MG63 (cell line): ENCODE data around the gene PERM1. TPM values are rescaled to one million over a fixed set of nuclear protein-coding genes. Genes with fewer than 3 reads are reported as not detected.
A peak's percentile ranks its signal among the peaks of the same experiment; 100 is the strongest.

Experiments used
- DNase-seq: peaks from one replicate; pipeline ENCODE4 v3.0.0-alpha.2; 2020
- H3K27me3 ChIP-seq: fragments of 250-450 bp; sonication (Bioruptor Pico); 2 replicates; pipeline ENCODE4 v1.5.1; 2020; ENCODE audit warnings: mild to moderate bottlenecking, moderate library complexity
- H3K36me3 ChIP-seq: fragments of 250-450 bp; sonication (Bioruptor Pico); 2 replicates; pipeline ENCODE4 v1.5.1; 2020; ENCODE audit warnings: mild to moderate bottlenecking, moderate library complexity
- H3K4me3 ChIP-seq: fragments of 250-450 bp; sonication (Bioruptor Pico); 2 replicates; pipeline ENCODE4 v1.5.1; 2020; ENCODE audit warnings: mild to moderate bottlenecking, moderate library complexity
- H3K9me3 ChIP-seq: fragments of 250-450 bp; sonication (Bioruptor Pico); 2 replicates; pipeline ENCODE4 v1.5.1; 2020; ENCODE audit warnings: mild to moderate bottlenecking, moderate library complexity
- total RNA-seq: library from RNA; depleted of rRNA; stranded (reverse); fragments of >200 nt; shearing (Covaris generic); gene quantifications from 2 replicates; pipeline ENCODE4 v1.2.3, GENCODE V29; 2014; ENCODE audit warnings: low replicate concordance

PERM1 gene
- total RNA-seq, 1 experiment from 2014 or later, result 0.13 TPM

- H3K4me3 ChIP-seq, result no peak overlapping the region
- DNase-seq, result no peak
- peaks cover 3% of the 10 kb centered on the region for H3K36me3 ChIP-seq
- H3K27me3 ChIP-seq, result no peaks in the 10 kb centered on the region
- H3K9me3 ChIP-seq, result no peaks in the 10 kb centered on the region
These were observed 17.0 kb downstream of the PERM1 start for GRCh38 chr1:964691-965525.

DNA sequence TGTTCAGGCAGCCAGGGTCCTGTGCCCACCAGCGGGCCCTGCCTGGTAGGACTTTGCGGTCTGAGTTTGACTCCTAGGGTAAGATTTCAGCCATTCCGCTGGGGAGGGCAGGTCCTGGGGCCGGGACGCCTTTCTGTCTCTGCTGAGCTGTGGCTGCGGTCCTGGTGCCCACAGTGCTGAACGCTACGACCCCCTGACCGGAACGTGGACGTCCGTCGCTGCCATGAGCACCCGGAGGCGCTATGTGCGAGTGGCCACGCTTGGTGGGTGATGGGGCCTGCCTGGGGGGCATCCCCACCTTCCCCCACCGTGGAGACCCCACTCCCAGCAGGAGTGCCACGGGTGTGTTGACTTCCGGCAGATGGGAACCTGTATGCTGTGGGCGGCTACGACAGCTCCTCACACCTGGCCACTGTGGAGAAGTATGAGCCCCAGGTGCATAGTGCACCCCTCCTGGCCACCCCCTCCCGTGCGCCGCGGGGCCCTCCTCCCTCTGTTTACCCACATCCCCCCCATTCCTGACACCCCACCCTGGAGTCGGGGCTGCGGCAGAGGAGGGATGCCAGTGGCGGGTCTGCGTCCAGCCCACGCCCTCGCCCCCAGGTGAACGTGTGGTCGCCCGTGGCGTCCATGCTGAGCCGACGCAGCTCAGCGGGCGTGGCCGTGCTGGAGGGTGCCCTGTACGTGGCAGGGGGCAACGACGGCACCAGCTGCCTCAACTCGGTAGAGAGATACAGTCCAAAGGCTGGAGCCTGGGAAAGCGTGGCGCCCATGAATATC, 18.0 kb downstream of the PERM1 start:
- H3K36me3 ChIP-seq, result peaks cover 4% of the 10 kb centered on the region
- no peak for DNase-seq
- no peaks in the 10 kb centered on the region for H3K27me3 ChIP-seq
- H3K4me3 ChIP-seq, result no peak overlapping the region
- no peaks in the 10 kb centered on the region for H3K9me3 ChIP-seq

DNA sequence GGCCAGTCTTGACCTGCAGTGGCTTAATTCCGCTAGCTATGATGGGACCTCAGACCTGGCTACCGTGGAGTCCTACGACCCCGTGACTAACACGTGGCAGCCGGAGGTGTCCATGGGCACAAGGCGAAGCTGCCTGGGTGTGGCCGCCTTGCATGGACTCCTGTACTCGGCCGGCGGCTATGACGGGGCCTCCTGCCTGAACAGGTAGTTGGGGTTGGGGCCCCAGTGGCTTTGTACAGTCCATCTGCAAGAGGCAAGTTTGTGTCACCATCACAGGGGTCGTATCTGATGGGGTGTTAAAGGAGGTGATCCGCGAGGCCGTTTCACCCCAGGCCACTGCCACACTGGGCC, 18.6 kb downstream of the PERM1 start:
- H3K27me3 ChIP-seq, result no peaks in the 10 kb centered on the region
- H3K9me3 ChIP-seq, result no peaks in the 10 kb centered on the region
- peaks cover 10% of the 10 kb centered on the region for H3K36me3 ChIP-seq
- no peak for DNase-seq
- no peak overlapping the region for H3K4me3 ChIP-seq

DNA sequence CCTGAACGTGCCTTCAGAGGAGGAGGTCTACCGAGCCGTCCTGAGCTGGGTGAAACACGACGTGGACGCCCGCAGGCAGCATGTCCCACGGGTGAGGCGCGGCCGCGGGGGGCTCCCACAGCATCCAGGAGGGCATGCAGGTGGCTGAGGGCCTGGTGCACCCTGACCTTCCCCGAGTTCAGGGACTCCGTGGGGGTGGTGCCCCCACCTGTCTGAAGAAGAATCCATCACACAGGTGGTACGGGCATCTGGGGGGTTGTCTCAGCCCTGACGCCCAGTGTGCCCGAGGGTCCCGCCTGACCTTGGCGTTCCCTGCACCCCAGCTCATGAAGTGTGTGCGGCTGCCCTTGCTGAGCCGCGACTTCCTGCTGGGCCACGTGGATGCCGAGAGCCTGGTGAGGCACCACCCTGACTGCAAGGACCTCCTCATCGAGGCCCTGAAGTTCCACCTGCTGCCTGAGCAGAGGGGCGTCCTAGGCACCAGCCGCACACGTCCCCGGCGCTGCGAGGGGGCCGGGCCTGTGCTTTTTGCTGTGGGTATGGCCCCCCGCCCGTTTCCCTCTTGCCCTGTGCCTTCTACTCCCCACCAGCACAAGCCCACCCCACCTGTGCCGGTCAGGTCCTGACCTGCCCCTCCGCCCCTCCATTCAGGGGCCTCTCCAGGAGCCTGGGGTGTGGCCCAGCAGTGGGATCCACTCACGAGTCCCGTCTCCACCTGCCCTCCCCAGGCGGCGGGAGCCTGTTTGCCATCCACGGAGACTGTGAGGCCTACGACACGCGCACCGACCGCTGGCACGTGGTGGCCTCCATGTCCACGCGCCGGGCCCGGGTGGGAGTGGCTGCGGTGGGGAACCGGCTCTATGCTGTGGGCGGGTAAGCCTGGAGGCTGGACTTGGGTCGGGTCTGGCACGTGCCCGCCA, 19.3 kb downstream of the PERM1 start:
- Histone ChIP-seq H3K4me3 (no peak overlapping the region), H3K9me3 (no peaks in the 10 kb centered on the region), H3K36me3 (peaks cover 10% of the 10 kb centered on the region), H3K27me3 (no peaks in the 10 kb centered on the region)
- DNase-seq, result no peak

DNA sequence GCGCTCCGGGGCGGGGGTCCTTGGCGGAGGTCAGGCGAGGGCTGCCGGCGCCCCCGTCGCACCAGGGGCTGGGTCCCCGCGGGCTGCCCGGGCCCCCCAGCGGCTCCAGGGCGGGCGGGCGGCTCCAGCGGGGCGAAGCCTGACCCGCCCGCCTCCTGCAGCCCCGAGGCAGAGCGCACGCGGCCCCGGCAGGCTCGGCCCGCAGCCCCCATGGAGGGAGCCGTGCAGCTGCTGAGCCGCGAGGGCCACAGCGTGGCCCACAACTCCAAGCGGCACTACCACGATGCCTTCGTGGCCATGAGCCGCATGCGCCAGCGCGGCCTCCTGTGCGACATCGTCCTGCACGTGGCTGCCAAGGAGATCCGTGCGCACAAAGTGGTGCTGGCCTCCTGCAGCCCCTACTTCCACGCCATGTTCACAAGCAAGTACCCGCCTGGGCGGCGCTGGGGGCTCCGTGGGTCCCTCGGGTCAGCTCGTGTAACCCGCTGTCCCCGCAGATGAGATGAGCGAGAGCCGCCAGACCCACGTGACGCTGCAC, 20.7 kb downstream of the PERM1 start:
- H3K27me3 ChIP-seq, result no peaks in the 10 kb centered on the region
- DNase-seq, result no peak
- peak overlapping the region; percentile 88 for H3K4me3 ChIP-seq
- H3K9me3 ChIP-seq, result no peaks in the 10 kb centered on the region
- H3K36me3 ChIP-seq, result peaks cover 16% of the 10 kb centered on the region

DNA sequence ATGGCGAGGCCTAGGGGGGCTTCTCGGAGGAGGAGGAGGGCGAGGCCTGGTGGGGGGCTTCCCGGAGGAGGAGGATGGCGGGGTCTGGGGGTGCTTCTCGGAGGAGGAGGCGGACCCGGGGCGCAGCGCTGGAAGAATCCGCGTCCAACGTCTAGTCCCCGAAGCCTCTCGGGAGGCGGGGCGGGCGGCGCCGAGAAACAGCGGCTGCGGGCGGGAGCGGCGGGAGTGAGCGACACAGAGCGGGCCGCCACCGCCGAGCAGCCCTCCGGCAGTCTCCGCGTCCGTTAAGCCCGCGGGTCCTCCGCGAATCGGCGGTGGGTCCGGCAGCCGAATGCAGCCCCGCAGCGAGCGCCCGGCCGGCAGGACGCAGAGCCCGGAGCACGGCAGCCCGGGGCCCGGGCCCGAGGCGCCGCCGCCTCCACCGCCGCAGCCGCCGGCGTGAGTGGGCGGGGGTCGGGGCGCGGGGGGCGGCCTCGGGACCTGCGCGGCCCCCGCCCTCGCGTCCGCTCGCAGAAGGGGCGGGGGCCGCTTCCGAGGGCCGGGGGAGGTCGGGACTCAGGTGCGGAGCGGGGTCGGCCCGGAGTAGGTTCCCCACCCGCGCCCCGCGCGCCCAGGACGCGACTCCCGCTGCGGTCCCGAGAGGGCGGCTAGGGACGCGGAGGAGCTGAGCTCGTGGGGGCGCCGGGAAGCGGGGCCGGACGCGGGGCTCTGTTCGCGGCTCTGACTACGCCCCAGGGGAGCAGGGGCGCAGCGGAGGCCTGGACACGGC, 21.3 kb downstream of the PERM1 start, which contains the start of gene KLHL17:
Gene KLHL17 (plus strand): TSS at position 222 of the 769 bp plus-strand sequence. CDS start 110 bp downstream, at position 332.
- peak; percentile 90 for DNase-seq
- Histone ChIP-seq H3K36me3 (peaks cover 23% of the 10 kb centered on the region), H3K9me3 (no peaks in the 10 kb centered on the region), H3K27me3 (no peaks in the 10 kb centered on the region), H3K4me3 (peak within 1 kb of the TSS; percentile 88)

- H3K4me3 ChIP-seq, result peak overlapping the region; percentile 88
These were observed 22.0 kb downstream of the PERM1 start for GRCh38 chr1:959731-960362.

GRCh38 chr1:958823-959730, 22.8 kb downstream of the PERM1 start, which contains the start of gene NOC2L:
TSS of gene NOC2L (minus strand) at chr1:959256. CDS start at chr1:959240, 16 bp downstream.
- Histone ChIP-seq H3K36me3 (peaks cover 32% of the 10 kb centered on the region), H3K27me3 (no peaks in the 10 kb centered on the region), H3K4me3 (peak within 1 kb of the TSS; percentile 88), H3K9me3 (no peaks in the 10 kb centered on the region)
- peak; percentile 90 for DNase-seq

More at GRCh38 chr1:959731-960362, 22.0 kb downstream of the PERM1 start:
- no peak for DNase-seq
- Histone ChIP-seq H3K9me3 (no peaks in the 10 kb centered on the region), H3K36me3 (peaks cover 29% of the 10 kb centered on the region), H3K27me3 (no peaks in the 10 kb centered on the region)

DNA sequence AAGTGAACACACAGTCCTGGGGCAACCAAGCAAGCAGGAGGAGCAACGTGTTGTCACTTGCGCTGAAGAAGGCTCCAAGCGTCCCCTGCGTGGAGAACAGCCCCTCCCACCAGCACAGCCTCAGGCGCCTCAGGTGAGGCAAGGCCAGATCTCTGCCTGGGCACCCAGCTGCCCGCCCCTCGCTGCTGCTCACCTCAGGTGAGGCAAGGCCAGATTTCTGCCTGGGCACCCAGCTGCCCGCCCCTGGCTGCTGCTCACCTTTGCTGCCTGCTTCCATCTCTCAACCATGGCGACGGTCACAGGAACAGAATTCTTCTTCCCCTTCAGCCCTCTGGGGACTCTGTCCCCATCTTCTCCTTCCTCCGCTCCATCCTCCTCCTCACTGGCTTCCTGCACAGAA, 25.3 kb downstream of the PERM1 start:
- H3K36me3 ChIP-seq, result peaks cover 43% of the 10 kb centered on the region

GRCh38 chr1:955474-955873, 26.4 kb downstream of the PERM1 start:
- H3K36me3 ChIP-seq, result peaks cover 51% of the 10 kb centered on the region
- no peak for DNase-seq

More for the DNA sequence above, 25.3 kb downstream of the PERM1 start:
- Histone ChIP-seq H3K27me3 (no peaks in the 10 kb centered on the region), H3K4me3 (no peak overlapping the region), H3K9me3 (no peaks in the 10 kb centered on the region)
- no peak for DNase-seq

GRCh38 chr1:954927-955326, 27.0 kb downstream of the PERM1 start:
- Histone ChIP-seq H3K9me3 (no peaks in the 10 kb centered on the region), H3K36me3 (peaks cover 57% of the 10 kb centered on the region), H3K27me3 (no peaks in the 10 kb centered on the region), H3K4me3 (no peak overlapping the region)
- no peak for DNase-seq

More at GRCh38 chr1:955474-955873, 26.4 kb downstream of the PERM1 start:
- Histone ChIP-seq H3K4me3 (no peak overlapping the region), H3K27me3 (no peaks in the 10 kb centered on the region), H3K9me3 (no peaks in the 10 kb centered on the region)

- no peak for DNase-seq
- H3K27me3 ChIP-seq, result no peaks in the 10 kb centered on the region
- no peaks in the 10 kb centered on the region for H3K9me3 ChIP-seq
- no peak overlapping the region for H3K4me3 ChIP-seq
- H3K36me3 ChIP-seq, result peaks cover 61% of the 10 kb centered on the region
These were observed 28.2 kb downstream of the PERM1 start for GRCh38 chr1:953524-954320.

DNA sequence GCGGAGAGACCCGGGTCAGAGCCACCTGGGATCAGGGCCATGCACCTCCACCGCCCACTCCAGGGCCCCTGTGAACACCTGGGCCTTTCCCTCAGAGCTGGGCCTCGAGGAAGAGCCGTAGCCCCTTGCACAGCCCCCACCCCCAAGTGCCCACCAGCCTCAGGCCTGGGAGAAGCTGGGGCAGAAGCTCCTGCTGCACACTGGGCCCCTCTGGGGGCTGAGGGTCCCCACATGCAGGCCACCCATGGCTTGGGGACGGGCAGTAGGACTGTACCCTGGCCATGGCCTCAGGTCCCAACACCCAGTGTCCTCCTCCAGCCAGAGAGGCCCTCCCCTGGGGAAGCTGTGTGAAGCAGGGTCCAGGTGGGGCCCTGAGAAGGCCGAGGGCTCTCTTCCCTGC, 29.3 kb downstream of the PERM1 start:
- H3K27me3 ChIP-seq, result no peaks in the 10 kb centered on the region
- H3K36me3 ChIP-seq, result peaks cover 62% of the 10 kb centered on the region
- no peak for DNase-seq
- H3K4me3 ChIP-seq, result no peak overlapping the region
- no peaks in the 10 kb centered on the region for H3K9me3 ChIP-seq

GRCh38 chr1:952201-952600, 29.7 kb downstream of the PERM1 start:
- H3K36me3 ChIP-seq, result peaks cover 65% of the 10 kb centered on the region
- no peaks in the 10 kb centered on the region for H3K9me3 ChIP-seq
- DNase-seq, result no peak
- no peaks in the 10 kb centered on the region for H3K27me3 ChIP-seq
- H3K4me3 ChIP-seq, result no peak overlapping the region
